Natural killer cell (primary cell): ENCODE measurements around the gene PLEKHA6. TPM values are rescaled to one million over a fixed set of nuclear protein-coding genes. Genes with fewer than 3 reads are reported as not detected.

Source experiments
- ATAC-seq, 3 donors: fragments of 150-1000 bp in 2 of 3; fragments of 200-7000 bp in 1 of 3; cut with Tn5 transposase; 1 replicate in 1 of 3; 2 replicates in 2 of 3; pipeline ENCODE4 v1.10.0; 2021; ENCODE audit warnings: mild to moderate bottlenecking in 2 of 3, moderate library complexity in 2 of 3
- DNase-seq, 2 donors: peaks; one replicate each; pipeline versions ENCODE4 v3.0.0 to v3.0.0-alpha.2; 2013 to 2021; ENCODE audit warnings: mixed read lengths in 1 of 2
- H3K27ac ChIP-seq: one replicate; pipeline ENCODE4 v1.5.1; 2013; ENCODE audit warnings: mild to moderate bottlenecking, low read length
- H3K27me3 ChIP-seq: one replicate; pipeline ENCODE4 v1.6.1; 2013; ENCODE audit warnings: low read length; ENCODE audit not compliant: control insufficient read depth, insufficient read depth
- H3K36me3 ChIP-seq: one replicate; pipeline ENCODE4 v1.6.1; 2013; ENCODE audit warnings: low read length; ENCODE audit not compliant: control insufficient read depth, insufficient read depth
- H3K4me1 ChIP-seq: one replicate; pipeline ENCODE4 v1.6.1; 2013; ENCODE audit warnings: low read length; ENCODE audit not compliant: control insufficient read depth, insufficient read depth
- H3K4me3 ChIP-seq: one replicate; pipeline ENCODE4 v1.5.1; 2013; ENCODE audit warnings: low read length
- H3K9me3 ChIP-seq: one replicate; pipeline ENCODE4 v1.6.1; 2013; ENCODE audit warnings: low read length; ENCODE audit not compliant: control insufficient read depth, insufficient read depth
- H3K27ac Mint-ChIP-seq, 2 donors: one replicate each; pipeline ENCODE4 v1.8.0; 2022; ENCODE audit warnings: mild to moderate bottlenecking in 2 of 2, mixed read lengths in 2 of 2, moderate library complexity in 1 of 2
- H3K27me3 Mint-ChIP-seq, 2 donors: one replicate each; pipeline ENCODE4 v1.8.0; 2022; ENCODE audit warnings: low read depth in 2 of 2, mixed read lengths in 2 of 2
- H3K36me3 Mint-ChIP-seq: one replicate; pipeline ENCODE4 v1.8.0; 2022; ENCODE audit warnings: mixed read lengths
- H3K4me1 Mint-ChIP-seq, 2 donors: one replicate each; pipeline ENCODE4 v1.8.0; 2022; ENCODE audit warnings: mixed read lengths in 2 of 2
- H3K4me3 Mint-ChIP-seq: one replicate; pipeline ENCODE4 v1.8.0; 2022; ENCODE audit warnings: mild to moderate bottlenecking, moderate library complexity, mixed read lengths
- H3K9me3 Mint-ChIP-seq, 2 donors: one replicate each; pipeline ENCODE4 v1.8.0; 2022; ENCODE audit warnings: mixed read lengths in 2 of 2
- CTCF ChIP-seq: fragments of 200-600 bp; IDR thresholded peaks from one replicate; pipeline ENCODE4 v1.8.0; 2022; ENCODE audit warnings: antibody characterized with exemption
- WGBS: methylation state at CpG from one replicate; pipeline ENCODE4 v1.1.7; 2013; ENCODE audit warnings: missing lambda C conversion rate; ENCODE audit not compliant: insufficient coverage; 5-methylcytosine and 5-hydroxymethylcytosine counted together
- intact Hi-C: fragments of 100-400 bp; cut with micrococcal nuclease; formaldehyde crosslinking; loops from one replicate; pipeline ENCODE4 v1.14.2; 2022
- total RNA-seq, 4 donors: library from RNA; stranded (reverse); fragments of 120-200 nt in 1 of 4; gene quantifications; one replicate each; pipeline versions ENCODE4 v1.2.3 to v1.2.4, GENCODE V29; 2013 to 2022

PLEKHA6 gene
- total RNA-seq, 3 donors from 2014 or later (not counting 1 experiment from before 2014, with no cell fraction given), result 0.10 to 0.43 (median 0.16) TPM

GRCh38 chr1:204288021-204288588 lies 71.6 kb downstream of the PLEKHA6 start:
- H3K36me3 ChIP-seq, result no peaks in the 10 kb centered on the region
- no peak for TF ChIP-seq CTCF
- intact Hi-C loops, result no loop called here
- peak overlapping the region; percentile 21 for H3K4me3 Mint-ChIP-seq
- H3K36me3 Mint-ChIP-seq, result no peaks in the 10 kb centered on the region
- no peak overlapping the region for H3K4me3 ChIP-seq
- H3K27ac ChIP-seq, result no peak overlapping the region
- H3K9me3 ChIP-seq, result no peaks in the 10 kb centered on the region
- WGBS, result 92% methylated on average over 8 of the region's 8 CpGs
- peaks cover 28 to 34% of the 10 kb centered on the region in 2 donors for H3K27me3 Mint-ChIP-seq
- peak overlapping the region in 1 of 2 donors; percentile 83 for H3K27ac Mint-ChIP-seq
- peaks cover 28% of the 10 kb centered on the region for H3K4me1 ChIP-seq
- ATAC-seq (no peak), DNase-seq (no peak)
- no peaks in the 10 kb centered on the region for H3K27me3 ChIP-seq
- no peaks in the 10 kb centered on the region for H3K9me3 Mint-ChIP-seq
- peaks cover 20 to 28% of the 10 kb centered on the region in 2 donors for H3K4me1 Mint-ChIP-seq

DNA sequence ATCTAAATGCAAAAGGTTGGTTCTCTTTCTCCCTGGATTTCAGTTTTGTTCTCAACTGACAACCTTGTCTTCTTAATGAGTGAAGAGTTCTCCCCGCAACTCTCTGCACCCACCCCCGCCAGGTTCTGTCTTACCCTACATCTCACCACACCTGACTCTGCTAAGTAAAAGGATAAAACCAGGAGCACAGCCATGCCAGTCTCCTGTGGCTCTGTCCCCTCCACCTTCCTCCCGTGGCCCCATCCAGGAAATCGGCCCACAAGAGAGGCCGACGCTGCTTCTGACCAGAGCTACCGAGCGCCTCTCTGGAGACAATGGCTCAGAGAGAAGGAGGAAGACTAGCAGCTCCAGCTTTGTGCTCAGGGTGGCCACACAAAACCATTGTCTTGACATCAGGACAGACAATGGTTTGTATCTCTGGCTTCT lies 72.2 kb downstream of the PLEKHA6 start:
- Mint-ChIP-seq H3K27ac (peak overlapping the region; percentile 80 to 83), H3K9me3 (no peaks in the 10 kb centered on the region), H3K27me3 (peaks cover 30 to 36% of the 10 kb centered on the region in 2 donors), H3K4me1 (peaks cover 20 to 28% of the 10 kb centered on the region in 2 donors), H3K4me3 (peak overlapping the region; percentile 88), H3K36me3 (no peaks in the 10 kb centered on the region)
- H3K36me3 ChIP-seq, result no peaks in the 10 kb centered on the region
- peaks cover 3% of the 10 kb centered on the region for H3K27me3 ChIP-seq
- H3K9me3 ChIP-seq, result no peaks in the 10 kb centered on the region
- DNase-seq (no peak), ATAC-seq (no peak)
- peaks cover 28% of the 10 kb centered on the region for H3K4me1 ChIP-seq
- H3K27ac ChIP-seq, result no peak overlapping the region
- 41% methylated on average over 8 of the region's 8 CpGs for WGBS
- intact Hi-C loops, result no loop called here
- no peak overlapping the region for H3K4me3 ChIP-seq
- TF ChIP-seq CTCF, result no peak

DNA sequence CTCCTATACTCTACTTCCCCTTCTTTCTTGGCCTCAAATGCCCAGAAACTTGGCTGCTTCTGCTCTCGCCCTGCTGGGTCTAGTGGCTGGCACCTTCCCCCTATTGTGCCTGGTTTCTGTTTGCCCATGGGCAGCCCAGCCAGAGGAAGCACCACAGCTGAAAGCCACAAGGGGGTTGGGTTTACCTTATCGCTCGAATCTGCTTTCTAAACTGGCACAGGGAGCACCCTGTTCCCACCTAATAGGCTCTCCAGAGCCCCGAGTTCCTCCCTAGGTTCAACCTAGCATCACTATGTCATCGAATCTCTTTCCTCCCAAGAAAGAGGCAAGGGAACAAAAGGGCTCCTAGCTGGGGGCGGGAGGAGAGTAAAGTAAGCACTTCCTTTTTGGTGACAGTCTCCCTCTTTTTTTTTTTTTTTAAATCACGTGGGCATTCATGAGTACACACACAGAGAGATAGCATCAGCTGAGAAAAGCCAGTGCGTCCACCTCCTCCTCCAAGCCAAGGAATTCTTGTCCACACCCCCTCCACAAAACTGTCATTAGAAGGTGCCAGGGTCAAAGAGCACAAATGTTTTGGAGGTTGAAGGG lies 72.8 kb downstream of the PLEKHA6 start:
- Histone ChIP-seq H3K27me3 (peaks cover 3% of the 10 kb centered on the region), H3K4me1 (peaks cover 28% of the 10 kb centered on the region), H3K36me3 (no peaks in the 10 kb centered on the region), H3K9me3 (no peaks in the 10 kb centered on the region), H3K27ac (peak overlapping the region; percentile 67), H3K4me3 (peak overlapping the region; percentile 45)
- peaks cover 29 to 42% of the 10 kb centered on the region in 2 donors for H3K27me3 Mint-ChIP-seq
- DNase-seq, result peak; percentile 28 to 67
- H3K9me3 Mint-ChIP-seq, result no peaks in the 10 kb centered on the region
- peak; percentile 71 to 88 (median 86) for ATAC-seq
- TF ChIP-seq CTCF, result no peak
- intact Hi-C loops, result no loop called here
- 0% methylated on average over 6 of the region's 8 CpGs for WGBS
- peak overlapping the region; percentile 80 to 83 for H3K27ac Mint-ChIP-seq
- H3K4me3 Mint-ChIP-seq, result peak overlapping the region; percentile 88
- no peaks in the 10 kb centered on the region for H3K36me3 Mint-ChIP-seq
- H3K4me1 Mint-ChIP-seq, result peaks cover 20 to 28% of the 10 kb centered on the region in 2 donors
